ENCODE data around the gene HSPA1B.
A peak's percentile ranks its signal among the peaks of the same experiment; 100 is the strongest.

Gene HSPA1B

DNA sequence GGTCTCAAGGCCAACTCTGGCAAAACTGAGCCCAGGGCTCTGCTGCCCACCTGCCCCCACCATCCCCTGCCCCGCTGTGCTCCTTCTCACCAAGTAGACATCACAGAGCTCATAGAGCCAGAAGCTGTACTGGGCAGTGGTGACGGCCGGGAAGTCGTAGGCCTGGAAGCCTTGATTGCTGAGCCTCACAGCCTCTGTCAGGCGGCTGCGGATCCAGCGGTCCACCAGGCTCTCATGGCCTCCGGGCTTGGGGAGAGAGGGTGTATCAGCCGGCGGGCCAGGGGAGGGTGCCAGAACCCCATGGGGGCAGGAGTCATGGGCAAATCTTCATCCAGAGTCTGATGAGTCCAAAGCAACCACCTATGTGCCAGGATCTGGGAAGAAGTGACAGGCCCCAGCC lies 47.6 kb upstream of the HSPA1B start (continued):
- TF ChIP-seq PRDM10 (tag by site-specific recombination; IDR thresholded peaks at IDR 0.05) (no peak), ZNF394 (tag by site-specific recombination; IDR thresholded peaks at IDR 0.05; ENCODE audit: borderline replicate concordance) (no peak), ZNF777 (tag by site-specific recombination; IDR thresholded peaks at IDR 0.05; ENCODE audit: borderline replicate concordance) (no peak), YY1 (tag by site-specific recombination; IDR thresholded peaks at IDR 0.05) (no peak), PRDM6 (tag by site-specific recombination; IDR thresholded peaks at IDR 0.05) (no peak), ZNF280D (tag by site-specific recombination; IDR thresholded peaks at IDR 0.05) (no peak)

DNA sequence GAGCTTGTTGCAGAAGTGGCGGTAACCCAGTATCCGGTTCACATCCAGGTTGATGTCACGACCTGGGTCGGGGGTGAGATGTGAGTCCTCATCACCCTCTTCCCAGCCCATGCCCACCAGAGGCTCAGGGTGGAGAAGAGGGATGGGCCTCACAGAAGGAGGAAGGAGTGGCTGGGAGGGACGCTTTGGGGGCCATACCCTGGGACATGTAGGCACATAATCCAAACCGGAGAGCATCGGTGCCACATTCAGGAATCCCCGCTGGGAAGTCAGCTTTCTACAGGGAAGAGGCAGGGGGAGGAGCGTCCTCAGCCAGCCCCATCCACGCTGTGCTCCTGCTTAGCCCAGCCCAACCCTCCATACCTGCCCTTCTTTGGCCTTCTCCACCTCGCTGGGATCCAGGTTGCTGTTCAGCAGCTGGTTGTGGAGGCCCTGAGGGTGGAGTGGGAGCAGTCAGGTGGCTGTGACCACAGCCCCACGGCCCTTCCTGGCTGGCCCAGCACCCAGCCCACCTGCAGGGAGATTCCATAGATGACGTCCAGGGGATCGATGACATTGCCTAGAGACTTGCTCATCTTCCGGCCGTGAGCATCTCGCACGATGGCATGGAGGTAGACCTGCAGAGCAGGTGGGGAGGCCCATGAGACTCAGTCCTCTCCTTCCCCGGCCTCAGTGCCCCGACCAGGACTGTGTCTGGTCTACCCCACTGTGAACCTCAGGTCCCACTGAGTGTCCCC lies 46.9 kb upstream of the HSPA1B start:
- H3K27ac ChIP-seq (ENCODE audit: extremely low read depth, low read depth, low read length), result no peak overlapping the region
- H3K36me3 ChIP-seq (ENCODE audit: control insufficient read depth in 2 of 2, insufficient read depth in 1 of 2, low read length in 2 of 2), result peaks cover 3 to 72% of the 10 kb centered on the region in 2 experiments; a peak in 2 of 3 replicates
- H3K4me1 ChIP-seq (ENCODE audit: control insufficient read depth, insufficient read depth, low read length), result peaks cover 4% of the 10 kb centered on the region
- H3K4me3 ChIP-seq (ENCODE audit: low read depth, low read length), result no peak overlapping the region
- CTCF ChIA-PET, result interaction anchor here (0.7 to 7.5 kb wide), 4 partner anchors 10 to 82 kb away, joined by 3 to 50 read pairs (median 16); partner anchors contain the start of gene SAPCD1
- POLR2A ChIA-PET, result interaction anchor here (0.6 to 2.4 kb wide), 4 partner anchors 35 to 233 kb away, joined by 3 to 17 read pairs (median 6); partner anchors contain the start of genes HSPA1A, HSPA1B, HSPA1L and NFKBIL1
- H3K9me3 ChIP-seq (ENCODE audit: control insufficient read depth, insufficient read depth, low read depth, low read length), result no peaks in the 10 kb centered on the region
- TF ChIP-seq, protein P1, sequence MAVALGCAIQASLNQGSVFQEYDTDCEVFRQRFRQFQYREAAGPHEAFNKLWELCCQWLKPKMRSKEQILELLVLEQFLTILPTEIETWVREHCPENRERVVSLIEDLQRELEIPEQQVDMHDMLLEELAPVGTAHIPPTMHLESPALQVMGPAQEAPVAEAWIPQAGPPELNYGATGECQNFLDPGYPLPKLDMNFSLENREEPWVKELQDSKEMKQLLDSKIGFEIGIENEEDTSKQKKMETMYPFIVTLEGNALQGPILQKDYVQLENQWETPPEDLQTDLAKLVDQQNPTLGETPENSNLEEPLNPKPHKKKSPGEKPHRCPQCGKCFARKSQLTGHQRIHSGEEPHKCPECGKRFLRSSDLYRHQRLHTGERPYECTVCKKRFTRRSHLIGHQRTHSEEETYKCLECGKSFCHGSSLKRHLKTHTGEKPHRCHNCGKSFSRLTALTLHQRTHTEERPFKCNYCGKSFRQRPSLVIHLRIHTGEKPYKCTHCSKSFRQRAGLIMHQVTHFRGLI (tag by site-specific recombination; IDR thresholded peaks at IDR 0.05), result 0 out of 2 replicates have a peak, but pooled peaks have one; percentile 48
- TF ChIP-seq TSHZ1 (tag by site-specific recombination; IDR thresholded peaks at IDR 0.05; ENCODE audit: borderline replicate concordance) (no peak), OVOL3 (tag by site-specific recombination; IDR thresholded peaks at IDR 0.05) (no peak), ZNF48 (tag by site-specific recombination; IDR thresholded peaks at IDR 0.05) (no peak), ZNF37A (tag by site-specific recombination; IDR thresholded peaks at IDR 0.05) (no peak), ZNF280D (tag by site-specific recombination; IDR thresholded peaks at IDR 0.05) (no peak), ZNF350 (tag by site-specific recombination; IDR thresholded peaks at IDR 0.05) (no peak)
- TF ChIP-seq, protein P2, sequence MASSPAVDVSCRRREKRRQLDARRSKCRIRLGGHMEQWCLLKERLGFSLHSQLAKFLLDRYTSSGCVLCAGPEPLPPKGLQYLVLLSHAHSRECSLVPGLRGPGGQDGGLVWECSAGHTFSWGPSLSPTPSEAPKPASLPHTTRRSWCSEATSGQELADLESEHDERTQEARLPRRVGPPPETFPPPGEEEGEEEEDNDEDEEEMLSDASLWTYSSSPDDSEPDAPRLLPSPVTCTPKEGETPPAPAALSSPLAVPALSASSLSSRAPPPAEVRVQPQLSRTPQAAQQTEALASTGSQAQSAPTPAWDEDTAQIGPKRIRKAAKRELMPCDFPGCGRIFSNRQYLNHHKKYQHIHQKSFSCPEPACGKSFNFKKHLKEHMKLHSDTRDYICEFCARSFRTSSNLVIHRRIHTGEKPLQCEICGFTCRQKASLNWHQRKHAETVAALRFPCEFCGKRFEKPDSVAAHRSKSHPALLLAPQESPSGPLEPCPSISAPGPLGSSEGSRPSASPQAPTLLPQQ (tag by site-specific recombination; IDR thresholded peaks at IDR 0.05), result no peak
- TF ChIP-seq, protein P3, sequence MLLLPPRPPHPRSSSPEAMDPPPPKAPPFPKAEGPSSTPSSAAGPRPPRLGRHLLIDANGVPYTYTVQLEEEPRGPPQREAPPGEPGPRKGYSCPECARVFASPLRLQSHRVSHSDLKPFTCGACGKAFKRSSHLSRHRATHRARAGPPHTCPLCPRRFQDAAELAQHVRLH (tag by site-specific recombination; IDR thresholded peaks at IDR 0.05), result no peak
